A673 (cell line): Measurements from ENCODE around the gene CALHM5. TPM values are rescaled to one million over a fixed set of nuclear protein-coding genes. Genes with fewer than 3 reads are reported as not detected.
A peak's percentile ranks its signal among the peaks of the same experiment; 100 is the strongest.

Experiments
- Bru-seq: library from RNA; stranded (reverse); fragments of 400-500 nt; gene quantifications from one replicate; lab custom pipeline; 2021; lab: Mats Ljungman, UMichigan
- BruChase-seq, 2 experiments: library from RNA; stranded (reverse); fragments of 400-500 nt; gene quantifications; one replicate each; lab custom pipeline; 2021; lab: Mats Ljungman, UMichigan
- BruUV-seq: library from RNA; stranded (reverse); fragments of 400-500 nt; replicated peaks from 2 replicates; lab custom pipeline; 2021; lab: Mats Ljungman, UMichigan
- CTCF ChIA-PET: fragments of 300-600 bp; sonication (Branson Sonifier 250); formaldehyde crosslinking; loops from one replicate; lab custom pipeline; 2022; ENCODE audit warnings: antibody characterized with exemption; lab: Charles Lee
- POLR2A ChIA-PET: fragments of 300-600 bp; sonication (Branson Sonifier 250); formaldehyde crosslinking; loops from one replicate; lab custom pipeline; 2022; ENCODE audit warnings: antibody characterized with exemption; ENCODE audit not compliant: low non-redundant PET; lab: Charles Lee
- DNase-seq: peaks from one replicate; pipeline ENCODE4 v3.0.0-alpha.2; 2015; ENCODE audit warnings: low spot score
- H3K27ac ChIP-seq: fragments of 200-600 bp; sonication (generic); 2 replicates; pipeline ENCODE4 v1.5.1; 2016; ENCODE audit warnings: mixed run types, low read depth, mild to moderate bottlenecking, mixed read lengths, antibody characterized with exemption, low read length; ENCODE audit not compliant: poor library complexity, severe bottlenecking
- H3K27me3 ChIP-seq: fragments of 200-600 bp; sonication (generic); replicated peaks from 2 replicates; pipeline ENCODE4 v1.6.1; 2017; ENCODE audit warnings: mixed run types, low read depth, mild to moderate bottlenecking, mixed read lengths, antibody characterized with exemption, low read length; ENCODE audit not compliant: insufficient read depth, poor library complexity
- H3K36me3 ChIP-seq: fragments of 200-600 bp; sonication (generic); 2 replicates; pipeline ENCODE4 v1.6.1; 2016; ENCODE audit warnings: mixed run types, mild to moderate bottlenecking, mixed read lengths, antibody characterized with exemption, low read length; ENCODE audit not compliant: insufficient read depth, poor library complexity, severe bottlenecking
- H3K4me1 ChIP-seq: fragments of 200-600 bp; sonication (generic); 2 replicates; pipeline ENCODE4 v1.6.1; 2017; ENCODE audit warnings: mixed run types, mild to moderate bottlenecking, mixed read lengths, antibody characterized with exemption, low read length; ENCODE audit not compliant: insufficient read depth, poor library complexity, severe bottlenecking
- H3K4me3 ChIP-seq: fragments of 200-600 bp; sonication (generic); 2 replicates; pipeline ENCODE4 v1.5.1; 2016; ENCODE audit warnings: low read depth, mixed run types, mild to moderate bottlenecking, mixed read lengths, low read length; ENCODE audit not compliant: poor library complexity, severe bottlenecking
- H3K9me3 ChIP-seq: fragments of 200-600 bp; sonication (generic); 2 replicates; pipeline ENCODE4 v1.6.1; 2016; ENCODE audit warnings: mixed run types, low read depth, mild to moderate bottlenecking, mixed read lengths, antibody characterized with exemption, low read length; ENCODE audit not compliant: poor library complexity, severe bottlenecking
- CTCF ChIP-seq: fragments of 300-800, 200-600 bp; sonication (generic); conservative IDR thresholded peaks from 2 replicates; pipeline ENCODE4 v1.5.1; 2017; ENCODE audit warnings: low read depth, mild to moderate bottlenecking, antibody characterized with exemption, low read length, moderate library complexity, mixed read lengths
- EZH2 ChIP-seq: fragments of 200-600 bp; sonication (generic); IDR thresholded peaks from 2 replicates; pipeline ENCODE4 v1.6.1; 2017; ENCODE audit warnings: borderline replicate concordance, low read depth, mild to moderate bottlenecking, mixed read lengths, antibody characterized with exemption, low read length; ENCODE audit not compliant: poor library complexity, severe bottlenecking
- intact Hi-C: fragments of 100-400 bp; cut with micrococcal nuclease; formaldehyde crosslinking; loops from one replicate; pipeline ENCODE4 v1.10.0; 2022; ENCODE audit not compliant: unreplicated experiment
- long read RNA-seq: library from polyadenylated mRNA; stranded (forward); transcript quantifications from one replicate; pipeline ENCODE4 v2.0.0, GENCODE V29; 2022
- total RNA-seq: library from RNA; stranded (reverse); gene quantifications from 2 replicates; pipeline ENCODE4 v1.2.3, GENCODE V29; 2021

Gene CALHM5
- total RNA-seq (0.26 TPM in 2 replicates), Bru-seq, nascent RNA (percentile 26 among the genes with signal in this experiment), BruChase-seq, experiment 1, labeled RNA remaining after a 2-hour chase (percentile 31 among the genes with signal in this experiment), BruChase-seq, experiment 2, labeled RNA remaining after a 6-hour chase (percentile 26 among the genes with signal in this experiment)
- long read RNA-seq, full-length matches to known transcripts = 1 of 1 reads
- long read RNA-seq, partial matches to known transcripts = 0 of 1 reads
- long read RNA-seq, other reads (novel, unspliced or antisense) = 0 of 1 reads

- peak; percentile 84 for DNase-seq
- ChIA-PET POLR2A (interaction anchor here (0.9 kb wide), 1 partner anchor 61 kb away, joined by 6 read pairs; no protein-coding TSS in a partner anchor), CTCF (interaction anchor here (0.6 to 2.0 kb wide), 6 partner anchors 12 to 244 kb away, joined by 3 to 8 read pairs (median 4); no protein-coding TSS in a partner anchor)
- Histone ChIP-seq H3K27me3 (no peaks in the 10 kb centered on the region), H3K36me3 (no peaks in the 10 kb centered on the region), H3K9me3 (no peaks in the 10 kb centered on the region), H3K4me3 (no peak within 1 kb of the TSS), H3K4me1 (peaks cover 23% of the 10 kb centered on the region), H3K27ac (peak within 1 kb of the TSS; percentile 20)
- TF ChIP-seq CTCF = peak; percentile 73
- no peak for TF ChIP-seq EZH2
- intact Hi-C loops = loop anchor here (5.0 kb wide), 1 partner anchor 74 kb away; no protein-coding TSS in a partner anchor
- no TSS peak for BruUV-seq
These were observed at the start of gene CALHM5 for GRCh38 chr6:116511424-116512110. CALHM5 (plus strand) TSS chr6:116511639; CDS start chr6:116511697, 58 bp downstream.

- ChIA-PET CTCF (no interaction called here), POLR2A (no interaction called here)
- Histone ChIP-seq H3K4me3 (no peak overlapping the region), H3K27me3 (peaks cover 15% of the 10 kb centered on the region), H3K9me3 (no peaks in the 10 kb centered on the region), H3K27ac (no peak overlapping the region), H3K36me3 (no peaks in the 10 kb centered on the region), H3K4me1 (no peaks in the 10 kb centered on the region)
- TF ChIP-seq EZH2 (no peak), CTCF (no peak)
- intact Hi-C loops = no loop called here
- peak; percentile 15 for DNase-seq
- BruUV-seq = no TSS peak
These were observed 49.2 kb upstream of the CALHM5 start for GRCh38 chr6:116461932-116462885.

- no peak for TF ChIP-seq EZH2
- TF ChIP-seq CTCF = no peak
- no TSS peak for BruUV-seq
- peaks cover 15% of the 10 kb centered on the region for H3K27me3 ChIP-seq
These were observed 48.1 kb upstream of the CALHM5 start for GRCh38 chr6:116463301-116463700.

More at GRCh38 chr6:116463301-116463700, 48.1 kb upstream of the CALHM5 start:
- intact Hi-C loops = no loop called here
- no peaks in the 10 kb centered on the region for H3K9me3 ChIP-seq
- no peaks in the 10 kb centered on the region for H3K36me3 ChIP-seq
- no peak overlapping the region for H3K27ac ChIP-seq
- H3K4me1 ChIP-seq = no peaks in the 10 kb centered on the region
- DNase-seq = no peak
- ChIA-PET CTCF (no interaction called here), POLR2A (no interaction called here)
- H3K4me3 ChIP-seq = no peak overlapping the region
